Measurements from ENCODE around the gene NEUROD1. TPM values are rescaled to one million over a fixed set of nuclear protein-coding genes. Genes with fewer than 3 reads are reported as not detected.

NEUROD1 gene
- total RNA-seq, 1 experiment from 2014 or later: not detected

- H3K4me1 ChIP-seq (replicated peaks; ENCODE audit: insufficient read depth): no peaks in the 10 kb centered on the region
- DNase-seq: no peak
- H4K20me1 ChIP-seq (ENCODE audit: insufficient read depth): no peaks in the 10 kb centered on the region
- H3K36me3 ChIP-seq (ENCODE audit: low read depth): no peaks in the 10 kb centered on the region
- POLR2A ChIA-PET (ENCODE audit: unreplicated experiment): no interaction called here
- no peaks in the 10 kb centered on the region for H3K9me2 ChIP-seq (ENCODE audit: insufficient read depth)
- H3K4me2 ChIP-seq: no peak overlapping the region
- H3F3A ChIP-seq (ENCODE audit: insufficient read depth, low read depth): no peaks in the 10 kb centered on the region
- no peaks in the 10 kb centered on the region for H3K27me3 ChIP-seq (ENCODE audit: insufficient read depth, low read depth)
- no peaks in the 10 kb centered on the region; the same call in 1 of the 2 replicates for H3K9me3 ChIP-seq (ENCODE audit: insufficient read depth, low read depth)
- intact Hi-C loops (cut with micrococcal nuclease; ENCODE audit: unreplicated experiment): no loop called here
- no peak overlapping the region for H3K27ac ChIP-seq
- TF ChIP-seq CTCF (conservative IDR thresholded peaks at IDR 0.05) (no peak), EZH2 (IDR thresholded peaks at IDR 0.05; ENCODE audit: low read depth) (no peak)
- CTCF ChIA-PET: interaction anchor here (0.5 kb wide), 1 partner anchor 256 kb away, joined by 3 read pairs; no protein-coding TSS in a partner anchor
- no TSS peak for BruUV-seq (replicated peaks)
- H3K79me2 ChIP-seq (ENCODE audit: low read depth): no peaks in the 10 kb centered on the region
- H2AFZ ChIP-seq: no peak overlapping the region
- H3K4me3 ChIP-seq: no peak overlapping the region
These were observed 755 bp downstream of the NEUROD1 start for GRCh38 chr2:181679544-181679979.

GRCh38 chr2:181678861-181679543 is 1.3 kb downstream of the NEUROD1 start:
- intact Hi-C loops (cut with micrococcal nuclease; ENCODE audit: unreplicated experiment): no loop called here
- Histone ChIP-seq H3K27me3 (ENCODE audit: insufficient read depth, low read depth) (no peaks in the 10 kb centered on the region), H3K79me2 (ENCODE audit: low read depth) (no peaks in the 10 kb centered on the region), H3K4me1 (replicated peaks; ENCODE audit: insufficient read depth) (no peaks in the 10 kb centered on the region), H3F3A (ENCODE audit: insufficient read depth, low read depth) (no peaks in the 10 kb centered on the region), H3K9me3 (ENCODE audit: insufficient read depth, low read depth) (no peaks in the 10 kb centered on the region; the same call in 1 of the 2 replicates), H2AFZ (no peak overlapping the region; the same call in 1 of the 2 replicates), H4K20me1 (ENCODE audit: insufficient read depth) (no peaks in the 10 kb centered on the region), H3K9me2 (ENCODE audit: insufficient read depth) (no peaks in the 10 kb centered on the region), H3K4me3 (no peak overlapping the region), H3K4me2 (no peak overlapping the region), H3K27ac (no peak overlapping the region), H3K36me3 (ENCODE audit: low read depth) (no peaks in the 10 kb centered on the region)
- POLR2A ChIA-PET (ENCODE audit: unreplicated experiment): no interaction called here
- TF ChIP-seq CTCF (conservative IDR thresholded peaks at IDR 0.05): no peak
- no peak for TF ChIP-seq EZH2 (IDR thresholded peaks at IDR 0.05; ENCODE audit: low read depth)
- BruUV-seq (replicated peaks): no TSS peak
- CTCF ChIA-PET: interaction anchor here (0.5 kb wide), 1 partner anchor 256 kb away, joined by 3 read pairs; no protein-coding TSS in a partner anchor
- no peak for DNase-seq

- TF ChIP-seq EZH2 (IDR thresholded peaks at IDR 0.05; ENCODE audit: low read depth) (no peak), CTCF (conservative IDR thresholded peaks at IDR 0.05) (no peak)
- H3K27me3 ChIP-seq (ENCODE audit: insufficient read depth, low read depth): no peaks in the 10 kb centered on the region
- no peaks in the 10 kb centered on the region; the same call in 1 of the 2 replicates for H3K9me3 ChIP-seq (ENCODE audit: insufficient read depth, low read depth)
- no peaks in the 10 kb centered on the region for H4K20me1 ChIP-seq (ENCODE audit: insufficient read depth)
- H3K4me1 ChIP-seq (replicated peaks; ENCODE audit: insufficient read depth): no peaks in the 10 kb centered on the region
- intact Hi-C loops (cut with micrococcal nuclease; ENCODE audit: unreplicated experiment): loop anchor here (2.0 kb wide), 1 partner anchor 21 kb away; the partner anchor contains the start of gene CERKL
- H2AFZ ChIP-seq: no peak overlapping the region; the same call in 1 of the 2 replicates
- no peaks in the 10 kb centered on the region for H3F3A ChIP-seq (ENCODE audit: insufficient read depth, low read depth)
- H3K4me3 ChIP-seq: no peak overlapping the region
- no peak overlapping the region for H3K27ac ChIP-seq
- BruUV-seq (replicated peaks): no TSS peak
- DNase-seq: no peak
- H3K79me2 ChIP-seq (ENCODE audit: low read depth): no peaks in the 10 kb centered on the region
- ChIA-PET POLR2A (ENCODE audit: unreplicated experiment) (no interaction called here), CTCF (no interaction called here)
- no peaks in the 10 kb centered on the region for H3K36me3 ChIP-seq (ENCODE audit: low read depth)
- H3K9me2 ChIP-seq (ENCODE audit: insufficient read depth): no peaks in the 10 kb centered on the region
- no peak overlapping the region for H3K4me2 ChIP-seq
These were observed 2.3 kb downstream of the NEUROD1 start for GRCh38 chr2:181677912-181678586.
